HepG2 (cell line): Measurements from ENCODE around the gene CAD. TPM values are rescaled to one million over a fixed set of nuclear protein-coding genes. Genes with fewer than 3 reads are reported as not detected.

ENCODE experiments used
- ADNP ChIP-seq: sonication (generic); formaldehyde crosslinking; IDR thresholded peaks from 2 replicates; pipeline ENCODE4 v1.4.0; 2020; ENCODE audit warnings: missing genetic modification reagents
- CENPT ChIP-seq: sonication (generic); formaldehyde crosslinking; IDR thresholded peaks from 2 replicates; pipeline ENCODE4 v1.8.0; 2022; ENCODE audit warnings: low read depth, mild to moderate bottlenecking, moderate library complexity, missing genetic modification reagents
- ISX ChIP-seq: sonication (generic); formaldehyde crosslinking; conservative IDR thresholded peaks from 2 replicates; pipeline ENCODE4 v1.5.0; 2020; ENCODE audit warnings: missing genetic modification reagents
- MEIS1 ChIP-seq: sonication (generic); formaldehyde crosslinking; IDR thresholded peaks from 2 replicates; pipeline ENCODE4 v1.9.0; 2021; ENCODE audit warnings: mild to moderate bottlenecking, missing genetic modification reagents, moderate library complexity, borderline replicate concordance
- MXD1 ChIP-seq: sonication (generic); formaldehyde crosslinking; IDR thresholded peaks from 2 replicates; pipeline ENCODE4 v1.4.0; 2020; ENCODE audit warnings: mild to moderate bottlenecking, missing genetic modification reagents
- PHF20 ChIP-seq: sonication (generic); formaldehyde crosslinking; IDR thresholded peaks from 2 replicates; pipeline ENCODE4 v1.5.0; 2020; ENCODE audit warnings: mild to moderate bottlenecking, missing genetic modification reagents
- PRDM4 ChIP-seq: sonication (generic); formaldehyde crosslinking; IDR thresholded peaks from 2 replicates; pipeline ENCODE4 v1.9.0; 2021; ENCODE audit warnings: missing genetic modification reagents, borderline replicate concordance
- RFX3 ChIP-seq: IDR thresholded peaks from 2 replicates; pipeline ENCODE4 v1.6.1; 2016; ENCODE audit warnings: missing biosample characterization, missing genetic modification reagents
- SMC3 ChIP-seq: IDR thresholded peaks from 2 replicates; pipeline ENCODE4 v1.6.1; 2011; ENCODE audit warnings: low read length, improper control_type of control experiment
- XRCC5 ChIP-seq: fragments of 200-400 bp; formaldehyde crosslinking; optimal IDR thresholded peaks from 2 replicates; pipeline ENCODE3; 2017; ENCODE audit warnings: mild to moderate bottlenecking, low read length
- ZBED4 ChIP-seq: sonication (generic); formaldehyde crosslinking; IDR thresholded peaks from 2 replicates; pipeline ENCODE4 v1.4.0; 2020; ENCODE audit warnings: missing genetic modification reagents, borderline replicate concordance
- ZBTB20 ChIP-seq: sonication (generic); formaldehyde crosslinking; IDR thresholded peaks from 2 replicates; pipeline ENCODE4 v1.8.1; 2023; ENCODE audit warnings: missing genetic modification reagents, low read depth, mild to moderate bottlenecking, borderline replicate concordance
- ZNF124 ChIP-seq: sonication (generic); formaldehyde crosslinking; IDR thresholded peaks from 2 replicates; pipeline ENCODE4 v1.4.0; 2020; ENCODE audit warnings: missing genetic modification reagents
- ZNF441 ChIP-seq: sonication (generic); formaldehyde crosslinking; IDR thresholded peaks from 2 replicates; pipeline ENCODE4 v1.7.0; 2021; ENCODE audit warnings: missing genetic modification reagents, borderline replicate concordance
- ZNF720 ChIP-seq: sonication (generic); formaldehyde crosslinking; IDR thresholded peaks from 2 replicates; pipeline ENCODE4 v1.4.0; 2020; ENCODE audit warnings: missing genetic modification reagents
- ZNF841 ChIP-seq: sonication (generic); formaldehyde crosslinking; IDR thresholded peaks from 2 replicates; pipeline ENCODE4 v1.8.1; 2023; ENCODE audit warnings: missing genetic modification reagents, borderline replicate concordance
- ZSCAN21 ChIP-seq: sonication (generic); formaldehyde crosslinking; IDR thresholded peaks from 2 replicates; pipeline ENCODE4 v1.8.0; 2022; ENCODE audit warnings: mild to moderate bottlenecking, missing genetic modification reagents, moderate library complexity, borderline replicate concordance
- polyA plus RNA-seq, 8 experiments: library from polyadenylated mRNA; depleted of rRNA in 3 of 8; stranded (reverse) in 7 of 8; unstranded in 1 of 8; fragments of >200 nt; fragmentation: Illumina TruSeq in 4 of 8; extraction: Trizol in 4 of 8; gene quantifications; 2 replicates each; pipeline versions ENCODE4 v1.2.1 to v1.2.3, GENCODE V29; 2011 to 2016; ENCODE audit warnings: low read depth in 4 of 8, missing spikeins in 1 of 8, mixed read lengths in 1 of 8; ENCODE audit not compliant: insufficient read depth in 1 of 8
- total RNA-seq, 5 experiments: library from RNA; depleted of rRNA; stranded (reverse); fragments of >200 nt; fragmentation: Illumina TruSeq; extraction: Trizol; gene quantifications; 2 replicates each; pipeline ENCODE4 v1.2.3, GENCODE V29; 2016; ENCODE audit warnings: low read depth in 1 of 5

CAD gene
- total and polyA plus RNA-seq, 2 of the 13 experiments (the other 11 are each of a cell fraction or from before 2014, with no cell fraction given): 21.7 to 37.0 TPM

GRCh38 chr2:27264753-27265535 lies 47.8 kb downstream of the CAD start (continued):
- TF ChIP-seq MXD1 (CRISPR knock-in tag) (peak; percentile 81), MEIS1 (CRISPR knock-in tag) (no peak), RFX3 (CRISPR knock-in tag) (no peak), ZNF441 (CRISPR knock-in tag) (no peak), PRDM4 (CRISPR knock-in tag) (no peak), CENPT (CRISPR knock-in tag) (0 out of 2 replicates have a peak, but pooled peaks have one; percentile 45), PHF20 (CRISPR knock-in tag) (peak; percentile 41; the same call in 1 of the 2 replicates), ZBED4 (CRISPR knock-in tag) (no peak), XRCC5 (peak; percentile 96), ZBTB20 (CRISPR knock-in tag) (no peak), ZNF124 (CRISPR knock-in tag) (no peak), ISX (peak; percentile 40; the same call in 1 of the 2 replicates), ZNF841 (no peak), ZSCAN21 (CRISPR knock-in tag) (peak; percentile 89; the same call in 1 of the 2 replicates), ADNP (CRISPR knock-in tag) (no peak), SMC3 (peak; percentile 10; the same call in 1 of the 2 replicates), ZNF720 (no peak)
